ENCODE measurements around the gene NDUFA7.

DNA sequence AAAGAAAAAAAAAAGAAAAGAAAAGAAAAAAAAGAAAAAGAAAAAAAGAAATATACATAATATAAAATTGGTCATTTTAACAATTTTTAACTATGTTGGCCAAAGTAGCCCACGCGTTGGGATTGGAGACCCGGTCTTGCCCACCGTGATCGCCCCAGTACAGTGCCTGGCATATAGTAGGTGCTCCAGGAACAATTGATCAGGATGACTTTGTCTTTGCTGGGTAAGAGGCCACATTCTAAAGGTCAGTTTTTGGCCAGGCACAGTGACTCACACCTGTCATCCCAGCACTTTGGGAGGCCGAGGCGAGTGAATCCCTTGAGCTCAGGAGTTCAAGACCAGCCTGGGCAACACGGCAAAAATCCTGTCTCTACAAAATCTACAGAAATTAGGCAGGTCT is 39.0 kb upstream of the NDUFA7 start:
- TF ChIP-seq, protein P1, sequence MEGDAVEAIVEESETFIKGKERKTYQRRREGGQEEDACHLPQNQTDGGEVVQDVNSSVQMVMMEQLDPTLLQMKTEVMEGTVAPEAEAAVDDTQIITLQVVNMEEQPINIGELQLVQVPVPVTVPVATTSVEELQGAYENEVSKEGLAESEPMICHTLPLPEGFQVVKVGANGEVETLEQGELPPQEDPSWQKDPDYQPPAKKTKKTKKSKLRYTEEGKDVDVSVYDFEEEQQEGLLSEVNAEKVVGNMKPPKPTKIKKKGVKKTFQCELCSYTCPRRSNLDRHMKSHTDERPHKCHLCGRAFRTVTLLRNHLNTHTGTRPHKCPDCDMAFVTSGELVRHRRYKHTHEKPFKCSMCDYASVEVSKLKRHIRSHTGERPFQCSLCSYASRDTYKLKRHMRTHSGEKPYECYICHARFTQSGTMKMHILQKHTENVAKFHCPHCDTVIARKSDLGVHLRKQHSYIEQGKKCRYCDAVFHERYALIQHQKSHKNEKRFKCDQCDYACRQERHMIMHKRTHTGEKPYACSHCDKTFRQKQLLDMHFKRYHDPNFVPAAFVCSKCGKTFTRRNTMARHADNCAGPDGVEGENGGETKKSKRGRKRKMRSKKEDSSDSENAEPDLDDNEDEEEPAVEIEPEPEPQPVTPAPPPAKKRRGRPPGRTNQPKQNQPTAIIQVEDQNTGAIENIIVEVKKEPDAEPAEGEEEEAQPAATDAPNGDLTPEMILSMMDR (IDR thresholded peaks at IDR 0.05): no peak
- TF ChIP-seq EZH2 (IDR thresholded peaks at IDR 0.05; ENCODE audit: borderline replicate concordance, insufficient read depth, low read depth, low read length, poor library complexity, severe bottlenecking): no peak
